NCI-H1436 (cell line): ENCODE measurements around the gene INS.
"Not testable (repeated sequence)": the region's sequence is repeated elsewhere in the genome, so short reads cannot be mapped to it uniquely, and the experiment has no call there.

Source experiments
- DNase-seq: peaks from one replicate; lab custom pipeline; 2025; lab: John Stamatoyannopoulos, UW

Gene INS

GRCh38 chr11:2131371-2132236 lies 29.4 kb downstream of the INS start:
- no peak for DNase-seq

GRCh38 chr11:2130881-2131352 lies 30.1 kb downstream of the INS start:
- DNase-seq, result no peak

- DNase-seq, result no peak
Measured at GRCh38 chr11:2129699-2130366, 31.2 kb downstream of the INS start.

GRCh38 chr11:2129308-2129698 lies 31.7 kb downstream of the INS start:
- DNase-seq, result no peak

- DNase-seq, result no peak
Measured at GRCh38 chr11:2128511-2129307, 32.3 kb downstream of the INS start.

- no peak for DNase-seq
Measured at GRCh38 chr11:2128130-2128510, 32.9 kb downstream of the INS start.

- DNase-seq, result no peak
Measured at GRCh38 chr11:2127482-2128129, 33.4 kb downstream of the INS start.

- DNase-seq, result no peak
Measured at GRCh38 chr11:2126520-2127085, 34.4 kb downstream of the INS start.

- DNase-seq, result not testable (repeated sequence)
Measured at GRCh38 chr11:2124736-2125484, 36.1 kb downstream of the INS start.

- DNase-seq, result no peak
Measured at GRCh38 chr11:2123628-2123960, 37.4 kb downstream of the INS start.

- no peak for DNase-seq
Measured at GRCh38 chr11:2122907-2123627, 37.9 kb downstream of the INS start.

GRCh38 chr11:2122222-2122906 lies 38.6 kb downstream of the INS start:
- no peak for DNase-seq

- DNase-seq, result no peak
Measured at GRCh38 chr11:2121227-2122130, 39.5 kb downstream of the INS start.

GRCh38 chr11:2120359-2121100 lies 40.5 kb downstream of the INS start:
- no peak for DNase-seq

- DNase-seq, result no peak
Measured at GRCh38 chr11:2118677-2119076, 42.3 kb downstream of the INS start.

- DNase-seq, result no peak
Measured at GRCh38 chr11:2116680-2117079, 44.3 kb downstream of the INS start.

GRCh38 chr11:2115308-2115707 lies 45.7 kb downstream of the INS start:
- no peak for DNase-seq
